HEK293T (cell line): ENCODE measurements around the gene ANKH.

Experiments used
- ELF4 ChIP-seq: fragments of 450-650 bp; IDR thresholded peaks from 2 replicates; pipeline ENCODE4 v1.6.1; 2017; ENCODE audit warnings: antibody characterized with exemption
- FOXK2 ChIP-seq: fragments of 450-650 bp; IDR thresholded peaks from 2 replicates; pipeline ENCODE4 v1.6.1; 2016; ENCODE audit warnings: mild to moderate bottlenecking
- LEF1 ChIP-seq: fragments of 450-650 bp; IDR thresholded peaks from 2 replicates; pipeline ENCODE4 v1.6.1; 2017; ENCODE audit warnings: mild to moderate bottlenecking, borderline replicate concordance
- NFRKB ChIP-seq: fragments of 450-650 bp; IDR thresholded peaks from 2 replicates; pipeline ENCODE4 v1.6.1; 2016; ENCODE audit warnings: mild to moderate bottlenecking, moderate library complexity

DNA sequence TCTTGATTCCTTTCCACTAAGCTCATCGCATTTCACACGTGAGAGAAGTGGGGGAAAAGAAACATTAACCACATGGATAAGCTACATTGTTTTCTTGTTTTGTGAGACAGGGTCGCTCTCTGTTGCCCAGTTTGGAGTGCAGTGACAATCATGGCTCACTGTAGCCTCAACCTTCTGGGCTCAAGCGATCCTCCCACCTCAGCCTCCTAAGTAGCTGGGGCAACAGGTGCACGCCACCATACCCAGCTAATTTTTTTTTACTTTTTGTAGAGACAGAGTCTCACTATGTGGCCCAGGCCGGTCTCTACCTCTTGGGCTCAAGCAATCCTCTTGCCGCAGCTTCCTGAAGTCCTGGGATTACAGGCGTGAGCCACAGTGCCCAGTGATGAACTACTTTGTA, 204.3 kb downstream of the ANKH start:
- TF ChIP-seq FOXK2 (no peak), LEF1 (no peak), ELF4 (no peak), NFRKB (no peak)
